CD4-positive, alpha-beta T cell treated with Interferon gamma for 1 hour (primary cell): ENCODE measurements around the gene ACTR5.
"Not testable (repeated sequence)": the region's sequence is repeated elsewhere in the genome, so short reads cannot be mapped to it uniquely, and the experiment has no call there.

Experiments used
- DNase-seq: peaks from one replicate; pipeline ENCODE4 v3.0.0-alpha.2; 2020

Gene ACTR5

GRCh38 chr20:38769376-38770295 lies 21.4 kb downstream of the ACTR5 start:
- DNase-seq = no peak

GRCh38 chr20:38770546-38770945 lies 22.3 kb downstream of the ACTR5 start:
- DNase-seq = no peak

GRCh38 chr20:38770970-38771369 lies 22.7 kb downstream of the ACTR5 start:
- DNase-seq = no peak

GRCh38 chr20:38771621-38772020 lies 23.4 kb downstream of the ACTR5 start:
- no peak for DNase-seq

GRCh38 chr20:38774167-38774566 lies 25.9 kb downstream of the ACTR5 start:
- no peak for DNase-seq

- peak; percentile 6 for DNase-seq
Measured at GRCh38 chr20:38776363-38776762, 28.1 kb downstream of the ACTR5 start.

- no peak for DNase-seq
Measured at GRCh38 chr20:38779247-38780097, 31.2 kb downstream of the ACTR5 start.

- DNase-seq = no peak
Measured at GRCh38 chr20:38782275-38782674, 34.0 kb downstream of the ACTR5 start.

GRCh38 chr20:38787870-38788269 lies 39.6 kb downstream of the ACTR5 start:
- DNase-seq = no peak

- no peak for DNase-seq
Measured at GRCh38 chr20:38789503-38790199, 41.4 kb downstream of the ACTR5 start.

- DNase-seq = peak; percentile 64
Measured at GRCh38 chr20:38790200-38791053, 42.2 kb downstream of the ACTR5 start.

GRCh38 chr20:38791291-38791690 lies 43.0 kb downstream of the ACTR5 start:
- no peak for DNase-seq

GRCh38 chr20:38791940-38792339 lies 43.7 kb downstream of the ACTR5 start:
- no peak for DNase-seq

GRCh38 chr20:38794057-38794456 lies 45.8 kb downstream of the ACTR5 start:
- DNase-seq = not testable (repeated sequence)

- DNase-seq = no peak
Measured at GRCh38 chr20:38798266-38798665, 50.0 kb downstream of the ACTR5 start.

GRCh38 chr20:38799203-38799602 lies 50.9 kb downstream of the ACTR5 start:
- DNase-seq = no peak

- DNase-seq = no peak
Measured at GRCh38 chr20:38800882-38801281, 52.6 kb downstream of the ACTR5 start.

GRCh38 chr20:38804221-38804620 lies 56.0 kb downstream of the ACTR5 start:
- no peak for DNase-seq

GRCh38 chr20:38804682-38805501 lies 56.6 kb downstream of the ACTR5 start:
- peak; percentile 89 for DNase-seq

- peak; percentile 83 for DNase-seq
Measured at GRCh38 chr20:38805502-38805957, 57.3 kb downstream of the ACTR5 start, which contains the start of gene PPP1R16B. Gene PPP1R16B (plus strand): TSS chr20:38805697. CDS start chr20:38835926, 30,229 bp downstream.
